Uterus (tissue), 4 donors: ENCODE measurements around the gene LRP1. TPM values are rescaled to one million over a fixed set of nuclear protein-coding genes. Genes with fewer than 3 reads are reported as not detected.

ENCODE experiments used
- DNase-seq, 2 donors: peaks; one replicate each; pipeline ENCODE4 v3.0.0-alpha.2; 2019 to 2020
- H3K27ac ChIP-seq, 2 donors: fragments of 200-600 bp; sonication (generic); 1 replicate in 1 of 2; 2 replicates in 1 of 2; pipeline ENCODE4 v1.5.1; 2016 to 2018
- H3K27me3 ChIP-seq, 2 donors: fragments of 200-600 bp; sonication (generic); one replicate each; pipeline ENCODE4 v1.5.1; 2018 to 2019; ENCODE audit warnings: control low read depth in 1 of 2
- H3K36me3 ChIP-seq, 2 donors: fragments of 200-600 bp; sonication (generic); one replicate each; pipeline ENCODE4 v1.5.1; 2019; ENCODE audit warnings: control low read depth in 1 of 2
- H3K4me1 ChIP-seq, 2 donors: fragments of 200-600 bp; sonication (generic); one replicate each; pipeline ENCODE4 v1.5.1; 2018 to 2019; ENCODE audit warnings: control low read depth in 1 of 2
- H3K4me3 ChIP-seq, 2 donors: fragments of 200-600 bp; sonication (generic); 1 replicate in 1 of 2; 2 replicates in 1 of 2; pipeline ENCODE4 v1.5.1; 2018 to 2019; ENCODE audit warnings: mild to moderate bottlenecking in 1 of 2
- H3K9me3 ChIP-seq, 2 donors: fragments of 200-600 bp; sonication (generic); one replicate each; pipeline ENCODE4 v1.5.1; 2019; ENCODE audit warnings: control low read depth in 1 of 2
- CTCF ChIP-seq, 4 experiments: fragments of 200-600 bp in 2 of 4; fragments of 450-650 bp in 2 of 4; sonication (generic) in 2 of 4; IDR thresholded peaks; one replicate each; pipeline ENCODE4 v1.5.1; 2016 to 2019; ENCODE audit warnings: antibody characterized with exemption in 4 of 4, mild to moderate bottlenecking in 2 of 4, moderate library complexity in 1 of 4
- POLR2A ChIP-seq, 2 donors: fragments of 450-650 bp; IDR thresholded peaks; one replicate each; pipeline ENCODE4 v1.6.1; 2016; ENCODE audit warnings: antibody characterized with exemption in 2 of 2, mild to moderate bottlenecking in 1 of 2, moderate library complexity in 1 of 2
- intact Hi-C: fragments of 100-400 bp; cut with DNase I; formaldehyde crosslinking; loops from one replicate; pipeline ENCODE4 v1.15.1; 2023; ENCODE audit warnings: low total_unique reads
- total RNA-seq, 4 donors: library from RNA; depleted of rRNA in 3 of 4; stranded (reverse); fragments of >200 nt in 3 of 4; gene quantifications; one replicate each; pipeline versions ENCODE4 v1.1.0 to v1.2.4, GENCODE V29; 2014 to 2023
- donor health status: DM: yes; HTN: yes; CAD: no.

The LRP1 gene
- total RNA-seq, 4 donors from 2014 or later: 164 to 507 (median 318) TPM

GRCh38 chr12:57219993-57220754 is 91.9 kb downstream of the LRP1 start:
- peaks cover 29 to 56% of the 10 kb centered on the region in 2 donors for H3K27me3 ChIP-seq
- no peak overlapping the region for H3K4me3 ChIP-seq
- intact Hi-C loops: no loop called here
- no peak for DNase-seq
- no peak for TF ChIP-seq POLR2A (IDR thresholded peaks at IDR 0.05)
- H3K4me1 ChIP-seq: peaks cover 3 to 17% of the 10 kb centered on the region in 2 donors
- no peaks in the 10 kb centered on the region for H3K36me3 ChIP-seq
- no peak overlapping the region for H3K27ac ChIP-seq
- H3K9me3 ChIP-seq: no peaks in the 10 kb centered on the region

DNA sequence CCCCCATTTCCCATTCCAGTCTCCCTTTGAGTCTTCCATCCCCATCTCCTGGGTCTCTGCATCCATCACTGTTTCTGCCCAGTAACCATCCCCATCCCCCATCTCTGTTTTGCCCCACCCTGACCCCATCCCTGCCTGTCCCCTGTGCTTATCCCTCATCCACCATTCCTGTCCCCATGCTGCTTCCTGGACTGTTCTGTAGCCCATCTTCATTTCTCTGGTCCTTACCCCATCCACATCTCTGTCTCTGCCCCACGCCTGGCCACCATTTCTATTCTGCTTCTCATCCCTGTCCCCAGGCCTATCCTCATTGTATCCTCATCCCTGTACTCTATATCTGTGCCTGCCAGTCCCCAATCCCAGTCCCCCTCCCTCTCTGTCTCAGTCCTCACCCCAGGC is 92.5 kb downstream of the LRP1 start:
- TF ChIP-seq CTCF (IDR thresholded peaks at IDR 0.05) (no peak), POLR2A (IDR thresholded peaks at IDR 0.05) (no peak)
- H3K9me3 ChIP-seq: no peaks in the 10 kb centered on the region
- intact Hi-C loops: no loop called here
- DNase-seq: no peak
- peaks cover 27 to 50% of the 10 kb centered on the region in 2 donors for H3K27me3 ChIP-seq
- no peaks in the 10 kb centered on the region for H3K36me3 ChIP-seq
- no peak overlapping the region for H3K27ac ChIP-seq
- no peak overlapping the region for H3K4me3 ChIP-seq
- peaks cover 3 to 17% of the 10 kb centered on the region in 2 donors for H3K4me1 ChIP-seq

- peaks cover 3 to 11% of the 10 kb centered on the region in 2 donors for H3K4me1 ChIP-seq
- peaks cover 21 to 46% of the 10 kb centered on the region in 2 donors for H3K27me3 ChIP-seq
- no peaks in the 10 kb centered on the region for H3K9me3 ChIP-seq
- no peak overlapping the region for H3K4me3 ChIP-seq
- no peak overlapping the region for H3K27ac ChIP-seq
- no peaks in the 10 kb centered on the region for H3K36me3 ChIP-seq
- intact Hi-C loops: no loop called here
- no peak for DNase-seq
- TF ChIP-seq POLR2A (IDR thresholded peaks at IDR 0.05): no peak
- no peak for TF ChIP-seq CTCF (IDR thresholded peaks at IDR 0.05)
Measured at GRCh38 chr12:57221169-57221917, 93.1 kb downstream of the LRP1 start.

DNA sequence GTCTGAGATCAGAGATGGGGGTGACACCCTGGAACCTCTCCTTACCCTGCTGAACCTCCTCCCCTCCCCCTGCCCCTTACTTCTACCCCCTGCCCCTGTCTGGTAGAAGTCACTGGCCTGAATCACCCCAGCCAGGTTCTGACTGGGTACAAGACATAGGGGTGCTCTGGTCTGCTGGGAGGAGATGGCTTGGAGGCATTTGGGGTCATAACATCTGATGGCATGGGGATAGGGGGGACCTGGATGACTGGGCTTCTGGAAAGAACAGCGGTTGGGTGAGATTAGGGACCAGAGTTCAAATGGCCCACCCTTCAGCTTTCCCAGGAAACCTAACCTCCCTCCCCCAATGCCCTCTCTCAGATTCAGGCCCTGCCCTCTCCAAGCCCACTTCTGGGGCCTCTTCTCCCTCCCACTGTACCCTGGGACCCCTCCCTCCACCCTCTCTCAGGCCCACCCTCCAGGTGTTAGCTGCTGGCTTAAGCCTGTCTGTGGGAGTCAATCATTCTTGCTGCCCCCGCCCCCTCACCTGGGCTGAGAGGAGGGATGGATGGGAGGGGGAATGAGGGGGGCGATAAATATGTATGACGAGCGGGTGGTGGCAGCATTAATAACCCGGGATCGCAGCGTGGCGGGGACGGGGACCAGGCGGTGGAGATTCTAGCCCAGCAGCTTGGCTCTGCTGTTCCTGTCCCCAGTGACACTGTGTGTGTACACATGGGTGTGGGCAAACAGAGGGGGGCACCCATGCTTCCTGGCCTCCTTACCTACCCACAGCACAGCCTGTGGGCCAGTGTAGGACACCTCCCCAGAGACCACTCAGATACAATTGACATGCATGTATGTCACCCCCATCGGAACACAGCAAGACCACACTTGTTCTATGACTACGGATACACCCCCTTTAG is 94.3 kb downstream of the LRP1 start:
- H3K27me3 ChIP-seq: peaks cover 12 to 39% of the 10 kb centered on the region in 2 donors
- H3K27ac ChIP-seq: no peak overlapping the region
- intact Hi-C loops: no loop called here
- DNase-seq: no peak
- no peaks in the 10 kb centered on the region for H3K9me3 ChIP-seq
- H3K4me1 ChIP-seq: peaks cover 0 to 7% of the 10 kb centered on the region in 2 donors
- TF ChIP-seq CTCF (IDR thresholded peaks at IDR 0.05) (no peak), POLR2A (IDR thresholded peaks at IDR 0.05) (no peak)
- no peaks in the 10 kb centered on the region for H3K36me3 ChIP-seq
- no peak overlapping the region for H3K4me3 ChIP-seq
